Karpas-422 (cell line): Measurements from ENCODE around the gene WWOX. TPM values are rescaled to one million over a fixed set of nuclear protein-coding genes. Genes with fewer than 3 reads are reported as not detected.

ENCODE experiments used
- DNase-seq: peaks from one replicate; pipeline ENCODE4 v3.0.0-alpha.2; 2015
- H2AFZ ChIP-seq: fragments of 200-600 bp; sonication (generic); 2 replicates; pipeline ENCODE4 v1.6.1; 2014; ENCODE audit warnings: antibody characterized with exemption, low read length, mixed read lengths
- H3K27ac ChIP-seq: fragments of 200-600 bp; sonication (generic); 2 replicates; pipeline ENCODE4 v1.5.1; 2014; ENCODE audit warnings: mild to moderate bottlenecking, low read length, moderate library complexity
- H3K27me3 ChIP-seq: fragments of 200-600 bp; sonication (generic); 2 replicates; pipeline ENCODE4 v1.6.1; 2014; ENCODE audit warnings: low read length, mixed read lengths
- H3K36me3 ChIP-seq: fragments of 200-600 bp; sonication (generic); 2 replicates; pipeline ENCODE4 v1.6.1; 2014; ENCODE audit warnings: low read length, mixed read lengths; ENCODE audit not compliant: insufficient read depth
- H3K4me1 ChIP-seq: fragments of 200-600 bp; sonication (generic); 2 replicates; pipeline ENCODE4 v1.6.1; 2014; ENCODE audit warnings: mild to moderate bottlenecking, low read length, mixed read lengths
- H3K4me2 ChIP-seq: fragments of 200-600 bp; sonication (generic); 2 replicates; pipeline ENCODE4 v1.6.1; 2014; ENCODE audit warnings: low read length, low read depth, mild to moderate bottlenecking; ENCODE audit not compliant: poor library complexity, severe bottlenecking
- H3K4me3 ChIP-seq: fragments of 200-600 bp; sonication (generic); 2 replicates; pipeline ENCODE4 v1.5.1; 2014; ENCODE audit warnings: mild to moderate bottlenecking, antibody characterized with exemption, low read length, mixed read lengths
- H3K79me2 ChIP-seq: fragments of 200-600 bp; sonication (generic); 2 replicates; pipeline ENCODE4 v1.6.1; 2014; ENCODE audit warnings: mild to moderate bottlenecking, low read length, mixed read lengths
- H3K9ac ChIP-seq: fragments of 200-600 bp; sonication (generic); 2 replicates; pipeline ENCODE4 v1.6.0; 2014; ENCODE audit warnings: low read length
- H3K9me2 ChIP-seq: fragments of 200-600 bp; sonication (generic), shearing (Covaris generic); replicated peaks from 2 replicates; pipeline ENCODE4 v1.6.0; 2014; ENCODE audit warnings: mild to moderate bottlenecking, low read length, moderate library complexity; ENCODE audit not compliant: insufficient read depth
- H3K9me3 ChIP-seq: fragments of 300-700, 200-600 bp; sonication (generic); 2 replicates; pipeline ENCODE4 v1.6.1; 2014; ENCODE audit warnings: low read length, mixed read lengths
- H4K20me1 ChIP-seq: fragments of 200-600 bp; sonication (generic); 2 replicates; pipeline ENCODE4 v1.6.1; 2014; ENCODE audit warnings: mild to moderate bottlenecking, antibody characterized with exemption, low read length, low read depth; ENCODE audit not compliant: insufficient read depth
- total RNA-seq: library from RNA; depleted of rRNA; stranded (reverse); fragments of >200 nt; shearing (Covaris generic); gene quantifications from 2 replicates; pipeline ENCODE4 v1.2.3, GENCODE V29; 2014; ENCODE audit warnings: low replicate concordance

The WWOX gene
- total RNA-seq, 1 experiment from 2014 or later: 66.2 TPM

GRCh38 chr16:78589331-78589730 is 489.9 kb downstream of the WWOX start:
- Histone ChIP-seq H3K27ac (no peak overlapping the region), H3K9me2 (no peaks in the 10 kb centered on the region), H3K4me2 (no peak overlapping the region), H3K36me3 (no peaks in the 10 kb centered on the region), H3K27me3 (no peaks in the 10 kb centered on the region), H3K4me1 (no peaks in the 10 kb centered on the region), H4K20me1 (no peaks in the 10 kb centered on the region), H3K4me3 (no peak overlapping the region), H3K9me3 (peaks cover 3% of the 10 kb centered on the region; the same call in 1 of the 2 replicates), H3K79me2 (no peaks in the 10 kb centered on the region), H2AFZ (no peak overlapping the region), H3K9ac (no peak overlapping the region)
- no peak for DNase-seq

GRCh38 chr16:78591682-78592103 is 492.2 kb downstream of the WWOX start:
- H3K79me2 ChIP-seq: no peaks in the 10 kb centered on the region
- H3K4me2 ChIP-seq: no peak overlapping the region
- no peak for DNase-seq
- H3K27ac ChIP-seq: no peak overlapping the region
- no peaks in the 10 kb centered on the region for H3K27me3 ChIP-seq
- H3K4me3 ChIP-seq: no peak overlapping the region
- no peaks in the 10 kb centered on the region for H3K36me3 ChIP-seq
- H3K4me1 ChIP-seq: no peaks in the 10 kb centered on the region
- no peaks in the 10 kb centered on the region for H3K9me3 ChIP-seq
- no peak overlapping the region for H2AFZ ChIP-seq
- no peaks in the 10 kb centered on the region for H3K9me2 ChIP-seq
- H4K20me1 ChIP-seq: no peaks in the 10 kb centered on the region
- H3K9ac ChIP-seq: no peak overlapping the region

- Histone ChIP-seq H3K27me3 (no peaks in the 10 kb centered on the region), H3K4me2 (no peak overlapping the region), H4K20me1 (no peaks in the 10 kb centered on the region), H3K9me2 (no peaks in the 10 kb centered on the region), H2AFZ (no peak overlapping the region), H3K4me3 (no peak overlapping the region), H3K9me3 (no peaks in the 10 kb centered on the region), H3K79me2 (no peaks in the 10 kb centered on the region), H3K27ac (no peak overlapping the region), H3K36me3 (no peaks in the 10 kb centered on the region), H3K9ac (no peak overlapping the region), H3K4me1 (no peaks in the 10 kb centered on the region)
- DNase-seq: no peak
Observed at GRCh38 chr16:78592111-78592510, 492.7 kb downstream of the WWOX start.

GRCh38 chr16:78593352-78593751 is 493.9 kb downstream of the WWOX start:
- no peaks in the 10 kb centered on the region for H3K27me3 ChIP-seq
- no peak for DNase-seq
- H2AFZ ChIP-seq: no peak overlapping the region
- no peak overlapping the region for H3K9ac ChIP-seq
- H3K4me3 ChIP-seq: no peak overlapping the region
- no peak overlapping the region for H3K27ac ChIP-seq
- H3K9me2 ChIP-seq: no peaks in the 10 kb centered on the region
- H3K4me1 ChIP-seq: peaks cover 7% of the 10 kb centered on the region
- no peaks in the 10 kb centered on the region for H3K79me2 ChIP-seq
- H4K20me1 ChIP-seq: no peaks in the 10 kb centered on the region
- H3K4me2 ChIP-seq: no peak overlapping the region
- H3K36me3 ChIP-seq: no peaks in the 10 kb centered on the region
- no peaks in the 10 kb centered on the region for H3K9me3 ChIP-seq

- no peak overlapping the region for H2AFZ ChIP-seq
- H3K9me2 ChIP-seq: no peaks in the 10 kb centered on the region
- no peaks in the 10 kb centered on the region for H3K79me2 ChIP-seq
- no peak for DNase-seq
- H4K20me1 ChIP-seq: no peaks in the 10 kb centered on the region
- H3K27me3 ChIP-seq: no peaks in the 10 kb centered on the region
- no peak overlapping the region for H3K9ac ChIP-seq
- H3K9me3 ChIP-seq: no peaks in the 10 kb centered on the region
- no peak overlapping the region for H3K4me3 ChIP-seq
- H3K4me1 ChIP-seq: peaks cover 14% of the 10 kb centered on the region
- no peaks in the 10 kb centered on the region for H3K36me3 ChIP-seq
- H3K27ac ChIP-seq: no peak overlapping the region
- no peak overlapping the region for H3K4me2 ChIP-seq
Observed at GRCh38 chr16:78594191-78594590, 494.7 kb downstream of the WWOX start.

GRCh38 chr16:78596348-78596995 is 497.0 kb downstream of the WWOX start:
- H3K9me2 ChIP-seq: no peaks in the 10 kb centered on the region

GRCh38 chr16:78596996-78597422 is 497.6 kb downstream of the WWOX start:
- no peak overlapping the region for H3K27ac ChIP-seq
- no peak for DNase-seq
- no peak overlapping the region for H3K4me2 ChIP-seq
- H4K20me1 ChIP-seq: no peaks in the 10 kb centered on the region
- no peaks in the 10 kb centered on the region for H3K27me3 ChIP-seq
- H2AFZ ChIP-seq: no peak overlapping the region
- no peak overlapping the region for H3K4me3 ChIP-seq
- no peaks in the 10 kb centered on the region for H3K9me3 ChIP-seq
- H3K36me3 ChIP-seq: no peaks in the 10 kb centered on the region
- no peak overlapping the region for H3K9ac ChIP-seq
- no peaks in the 10 kb centered on the region for H3K79me2 ChIP-seq
- no peaks in the 10 kb centered on the region for H3K9me2 ChIP-seq
- H3K4me1 ChIP-seq: peaks cover 14% of the 10 kb centered on the region

More at GRCh38 chr16:78596348-78596995, 497.0 kb downstream of the WWOX start:
- Histone ChIP-seq H3K79me2 (no peaks in the 10 kb centered on the region), H3K27ac (no peak overlapping the region), H3K9me3 (no peaks in the 10 kb centered on the region), H4K20me1 (no peaks in the 10 kb centered on the region), H3K4me2 (no peak overlapping the region), H3K4me3 (no peak overlapping the region), H3K4me1 (peaks cover 14% of the 10 kb centered on the region), H2AFZ (no peak overlapping the region), H3K9ac (no peak overlapping the region), H3K36me3 (no peaks in the 10 kb centered on the region), H3K27me3 (no peaks in the 10 kb centered on the region)
- DNase-seq: no peak

GRCh38 chr16:78597809-78598570 is 498.5 kb downstream of the WWOX start:
- no peaks in the 10 kb centered on the region for H3K79me2 ChIP-seq
- H3K4me3 ChIP-seq: peak overlapping the region; percentile 11; the same call in 1 of the 2 replicates
- no peak overlapping the region for H2AFZ ChIP-seq
- H3K9me2 ChIP-seq: no peaks in the 10 kb centered on the region
- H3K27ac ChIP-seq: no peak overlapping the region
- peak; percentile 58 for DNase-seq
- H3K27me3 ChIP-seq: no peaks in the 10 kb centered on the region
- H3K9ac ChIP-seq: no peak overlapping the region
- H3K4me2 ChIP-seq: peak overlapping the region; percentile 43
- H3K36me3 ChIP-seq: no peaks in the 10 kb centered on the region
- no peaks in the 10 kb centered on the region for H3K9me3 ChIP-seq
- peaks cover 14% of the 10 kb centered on the region for H3K4me1 ChIP-seq
- H4K20me1 ChIP-seq: no peaks in the 10 kb centered on the region
